DND-41 (cell line): ENCODE data around the gene IST1.

Experiments used
- CTCF ChIP-seq: IDR thresholded peaks from 2 replicates; pipeline ENCODE4 v1.5.1; 2012; ENCODE audit warnings: borderline replicate concordance, low read length, moderate library complexity, mild to moderate bottlenecking; ENCODE audit not compliant: poor library complexity, severe bottlenecking; ENCODE audit errors: extremely low read depth
- EZH2 ChIP-seq: IDR thresholded peaks from 3 replicates; pipeline ENCODE4 v1.6.1; 2012; ENCODE audit warnings: borderline replicate concordance, low read depth, mild to moderate bottlenecking, moderate library complexity, low read length, inconsistent platforms; ENCODE audit not compliant: severe bottlenecking

- TF ChIP-seq CTCF = no peak
- no peak for TF ChIP-seq EZH2
Measured at GRCh38 chr16:71896764-71897368, 1.5 kb downstream of the IST1 start.
